Fibroblast of mammary gland (primary cell): Measurements from ENCODE around the gene ACAA2.

Source experiments
- DNase-seq: peaks from one replicate; pipeline ENCODE4 v3.0.0-alpha.2; 2010; ENCODE audit warnings: low read depth
- H3K4me3 ChIP-seq: 2 replicates; pipeline ENCODE4 v1.5.1; 2011; ENCODE audit warnings: low read depth, mild to moderate bottlenecking, low read length, moderate library complexity; ENCODE audit not compliant: control insufficient read depth
- TF ChIP-seq, protein P1 (sequence below): conservative IDR thresholded peaks from 2 replicates; pipeline ENCODE4 v1.5.1; 2011; ENCODE audit warnings: low read depth, low read length, inconsistent platforms; ENCODE audit not compliant: control insufficient read depth, insufficient read depth

ACAA2 gene

DNA sequence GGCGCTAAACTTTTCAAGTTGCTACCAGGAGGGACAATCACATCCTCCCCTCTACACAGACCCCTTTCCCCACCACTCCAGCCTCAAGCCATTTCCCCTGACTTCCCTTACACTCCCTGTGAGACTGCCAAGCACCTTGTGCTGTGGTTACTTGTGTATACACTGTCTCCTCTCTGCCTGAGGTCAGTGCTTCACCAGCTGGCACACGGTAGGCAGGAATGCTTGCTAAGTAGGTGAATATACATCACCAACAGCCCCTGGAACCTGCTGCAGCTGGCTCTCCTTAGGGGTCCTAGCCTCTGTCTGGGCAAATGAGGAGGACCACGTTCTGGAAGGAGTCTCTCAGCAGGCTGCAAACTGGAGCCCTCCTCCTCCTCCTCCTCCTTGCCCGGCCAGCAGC is 38.3 kb upstream of the ACAA2 start:
- TF ChIP-seq, protein P1, sequence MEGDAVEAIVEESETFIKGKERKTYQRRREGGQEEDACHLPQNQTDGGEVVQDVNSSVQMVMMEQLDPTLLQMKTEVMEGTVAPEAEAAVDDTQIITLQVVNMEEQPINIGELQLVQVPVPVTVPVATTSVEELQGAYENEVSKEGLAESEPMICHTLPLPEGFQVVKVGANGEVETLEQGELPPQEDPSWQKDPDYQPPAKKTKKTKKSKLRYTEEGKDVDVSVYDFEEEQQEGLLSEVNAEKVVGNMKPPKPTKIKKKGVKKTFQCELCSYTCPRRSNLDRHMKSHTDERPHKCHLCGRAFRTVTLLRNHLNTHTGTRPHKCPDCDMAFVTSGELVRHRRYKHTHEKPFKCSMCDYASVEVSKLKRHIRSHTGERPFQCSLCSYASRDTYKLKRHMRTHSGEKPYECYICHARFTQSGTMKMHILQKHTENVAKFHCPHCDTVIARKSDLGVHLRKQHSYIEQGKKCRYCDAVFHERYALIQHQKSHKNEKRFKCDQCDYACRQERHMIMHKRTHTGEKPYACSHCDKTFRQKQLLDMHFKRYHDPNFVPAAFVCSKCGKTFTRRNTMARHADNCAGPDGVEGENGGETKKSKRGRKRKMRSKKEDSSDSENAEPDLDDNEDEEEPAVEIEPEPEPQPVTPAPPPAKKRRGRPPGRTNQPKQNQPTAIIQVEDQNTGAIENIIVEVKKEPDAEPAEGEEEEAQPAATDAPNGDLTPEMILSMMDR, result no peak
- H3K4me3 ChIP-seq, result no peak overlapping the region
- DNase-seq, result no peak

DNA sequence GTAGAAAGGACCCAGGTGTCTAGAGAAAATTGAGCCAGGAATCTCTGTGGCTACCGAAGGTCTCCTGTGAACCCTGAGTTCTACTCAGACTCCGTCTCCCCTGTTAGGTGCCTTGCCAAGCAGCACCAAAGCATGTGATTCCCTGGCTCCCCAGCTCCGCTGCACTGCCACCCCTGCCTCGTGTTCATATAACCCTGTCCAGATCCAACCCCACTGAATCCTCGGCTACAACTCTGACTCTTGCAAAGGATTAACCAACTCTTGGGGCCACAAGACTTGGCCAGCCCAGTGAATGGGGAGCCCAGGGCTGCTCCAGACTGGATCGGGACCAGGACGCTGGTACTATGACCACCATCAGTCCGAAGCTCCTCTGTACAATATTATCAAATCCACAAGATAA is 37.3 kb upstream of the ACAA2 start:
- no peak overlapping the region for H3K4me3 ChIP-seq
- TF ChIP-seq, protein P1, result no peak
- no peak for DNase-seq

DNA sequence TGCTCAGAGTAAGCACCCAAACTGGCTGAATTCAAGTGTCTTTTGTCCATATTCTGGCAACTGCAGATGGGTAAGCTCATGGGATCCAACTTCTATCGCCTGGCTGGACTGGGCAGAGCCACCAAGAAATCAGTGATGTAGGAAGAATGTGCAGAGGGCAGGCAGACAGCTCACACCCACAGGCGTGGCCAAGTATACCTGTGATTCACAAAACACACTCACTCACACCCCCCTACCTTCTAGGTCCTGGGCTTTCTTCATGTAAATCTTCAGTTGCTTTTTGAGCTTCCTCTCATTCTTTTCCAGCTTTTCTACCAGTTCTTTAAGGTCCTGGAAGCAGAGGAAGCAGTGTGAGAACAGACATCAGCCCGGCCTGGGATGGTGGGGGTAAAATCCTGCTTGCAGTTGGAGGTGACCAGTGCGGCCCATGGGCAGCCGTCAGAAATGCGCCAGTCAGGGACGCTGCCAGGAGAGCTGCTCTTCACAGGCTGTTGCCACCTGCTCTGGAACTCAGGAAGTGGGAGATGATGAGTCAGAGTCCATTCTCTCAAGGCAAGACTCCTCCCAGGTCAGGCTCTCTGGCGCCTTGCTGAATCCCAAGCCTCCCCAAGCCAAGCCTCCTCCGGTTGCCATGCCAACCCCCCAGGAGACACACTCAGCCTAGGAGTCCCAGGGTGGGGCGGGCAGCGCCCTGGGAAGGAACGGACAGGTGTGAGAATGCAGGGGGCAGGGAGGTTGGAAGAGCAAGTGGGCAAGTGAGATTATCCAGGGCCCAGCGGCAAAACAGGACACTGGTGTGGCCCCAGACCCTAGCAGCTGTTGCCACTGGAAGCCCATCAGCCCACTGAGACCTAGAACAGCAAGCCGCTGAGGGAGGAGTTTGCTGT is 36.2 kb upstream of the ACAA2 start:
- DNase-seq, result peak; percentile 92
- TF ChIP-seq, protein P1, result no peak
- H3K4me3 ChIP-seq, result no peak overlapping the region

DNA sequence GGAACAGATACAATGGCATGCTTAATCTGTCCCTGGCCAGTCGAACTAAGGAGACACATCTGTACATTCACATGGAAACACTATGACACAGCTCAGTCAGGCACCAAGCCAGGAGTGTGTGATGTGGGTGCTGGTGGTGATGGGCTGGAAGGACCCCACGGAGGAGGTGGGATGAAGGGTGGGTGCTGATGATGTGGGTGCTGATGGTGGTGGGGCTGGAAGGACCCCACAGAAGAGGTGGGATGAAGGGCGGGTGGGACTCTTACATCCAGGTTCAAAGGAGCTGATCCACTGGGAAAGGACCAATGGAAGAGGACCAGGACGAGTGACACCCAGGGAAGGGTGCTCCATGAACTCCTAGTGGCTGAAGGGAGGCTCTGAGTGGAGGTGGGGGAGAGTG is 34.8 kb upstream of the ACAA2 start:
- TF ChIP-seq, protein P1, result no peak
- DNase-seq, result no peak

DNA sequence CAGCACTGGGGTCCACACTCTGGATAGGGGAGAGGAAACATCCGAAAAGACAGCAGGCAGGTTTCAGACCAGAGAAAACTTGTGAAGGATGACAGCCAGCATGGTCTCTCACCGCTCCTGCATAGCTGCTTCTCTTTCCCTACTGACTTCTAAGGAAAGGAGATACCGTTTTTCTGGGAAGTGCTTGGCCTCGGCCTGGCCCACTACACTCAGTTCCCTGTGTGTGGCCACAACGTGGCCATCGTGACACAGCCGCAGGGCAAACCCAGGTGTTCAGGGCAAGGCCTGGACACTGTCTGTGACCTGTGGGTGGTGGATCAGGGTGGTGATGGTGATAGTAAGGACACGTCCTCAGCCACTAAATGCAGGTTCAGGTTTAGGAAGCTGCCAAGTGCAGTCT is 34.2 kb upstream of the ACAA2 start:
- TF ChIP-seq, protein P1, result no peak
- DNase-seq, result no peak
- H3K4me3 ChIP-seq, result no peak overlapping the region

More for the DNA sequence above, 34.8 kb upstream of the ACAA2 start:
- no peak overlapping the region for H3K4me3 ChIP-seq

DNA sequence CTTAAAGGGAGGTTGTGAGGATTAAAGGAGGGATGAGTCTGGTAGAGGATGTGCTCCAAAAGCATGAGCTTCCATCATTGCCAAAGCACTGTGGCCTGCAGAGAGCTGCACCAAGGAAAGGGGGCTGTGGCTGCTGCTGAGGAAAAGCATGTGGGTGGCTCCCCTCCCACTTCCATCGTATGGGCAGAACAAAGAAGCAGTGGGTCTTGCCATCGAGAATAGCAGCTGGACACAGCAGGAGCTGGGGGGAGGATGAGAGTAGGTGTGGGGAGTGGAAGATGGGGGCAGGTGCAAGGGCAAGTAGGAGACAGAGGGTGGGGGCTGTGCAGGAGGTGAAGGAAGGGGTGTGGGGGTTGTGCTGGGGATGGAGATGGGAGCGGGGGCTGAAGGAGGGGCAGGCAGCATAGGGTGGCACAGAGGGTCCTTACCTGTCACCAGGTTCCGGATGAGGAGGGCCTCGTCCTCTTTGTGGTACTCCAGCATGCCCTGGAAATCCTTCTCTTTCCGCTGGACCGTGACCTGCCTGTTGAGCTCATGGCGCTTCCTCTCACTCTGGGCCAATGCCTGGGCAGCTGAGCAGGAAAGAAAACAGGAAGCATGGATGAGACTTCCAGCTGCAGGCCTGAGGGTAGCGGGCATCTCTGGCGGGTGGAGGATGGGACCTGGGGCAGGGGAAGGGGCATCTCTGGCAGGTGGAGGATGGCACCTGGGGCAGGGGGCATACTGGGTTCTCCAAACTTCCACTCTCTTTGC is 33.6 kb upstream of the ACAA2 start:
- H3K4me3 ChIP-seq, result no peak overlapping the region
- no peak for DNase-seq
- TF ChIP-seq, protein P1, result no peak
